ENCODE data around the gene RND3.

The RND3 gene

DNA sequence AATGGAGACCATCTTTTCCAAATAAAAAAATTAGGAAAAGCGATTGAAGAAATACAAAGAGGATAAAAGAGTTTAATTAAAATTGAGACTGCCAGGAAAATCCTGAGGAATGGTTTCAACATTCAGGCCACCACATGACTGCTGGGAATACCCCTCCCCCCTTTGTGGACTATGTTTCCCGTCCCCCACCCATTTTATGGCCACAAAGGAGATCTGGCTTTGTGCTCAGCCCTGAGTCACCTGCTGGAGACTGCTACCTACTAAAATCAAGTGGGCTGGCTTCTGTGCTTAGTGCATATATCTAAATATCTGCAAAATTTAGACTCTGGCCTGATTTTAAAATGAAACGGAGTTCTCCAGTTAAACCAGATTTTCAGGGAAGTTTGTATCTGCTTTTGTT is 10.1 kb downstream of the RND3 start:
- peak overlapping the region; percentile 86 for H3K27ac ChIP-seq
- H3K27me3 ChIP-seq (replicated peaks), result no peaks in the 10 kb centered on the region
- TF ChIP-seq, protein P1, sequence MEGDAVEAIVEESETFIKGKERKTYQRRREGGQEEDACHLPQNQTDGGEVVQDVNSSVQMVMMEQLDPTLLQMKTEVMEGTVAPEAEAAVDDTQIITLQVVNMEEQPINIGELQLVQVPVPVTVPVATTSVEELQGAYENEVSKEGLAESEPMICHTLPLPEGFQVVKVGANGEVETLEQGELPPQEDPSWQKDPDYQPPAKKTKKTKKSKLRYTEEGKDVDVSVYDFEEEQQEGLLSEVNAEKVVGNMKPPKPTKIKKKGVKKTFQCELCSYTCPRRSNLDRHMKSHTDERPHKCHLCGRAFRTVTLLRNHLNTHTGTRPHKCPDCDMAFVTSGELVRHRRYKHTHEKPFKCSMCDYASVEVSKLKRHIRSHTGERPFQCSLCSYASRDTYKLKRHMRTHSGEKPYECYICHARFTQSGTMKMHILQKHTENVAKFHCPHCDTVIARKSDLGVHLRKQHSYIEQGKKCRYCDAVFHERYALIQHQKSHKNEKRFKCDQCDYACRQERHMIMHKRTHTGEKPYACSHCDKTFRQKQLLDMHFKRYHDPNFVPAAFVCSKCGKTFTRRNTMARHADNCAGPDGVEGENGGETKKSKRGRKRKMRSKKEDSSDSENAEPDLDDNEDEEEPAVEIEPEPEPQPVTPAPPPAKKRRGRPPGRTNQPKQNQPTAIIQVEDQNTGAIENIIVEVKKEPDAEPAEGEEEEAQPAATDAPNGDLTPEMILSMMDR (IDR thresholded peaks at IDR 0.05; ENCODE audit: low read depth, low read length, missing control alignments), result no peak
- no peak overlapping the region for H3K4me3 ChIP-seq (ENCODE audit: low read depth, low read length)
- in situ Hi-C loops (cut with HindIII; ENCODE audit: low pct_ligation_motif_present, low sequenced_read_pairs), result no loop called here
- DNase-seq, result no peak
- H3K36me3 ChIP-seq (replicated peaks), result peaks cover 36% of the 10 kb centered on the region

DNA sequence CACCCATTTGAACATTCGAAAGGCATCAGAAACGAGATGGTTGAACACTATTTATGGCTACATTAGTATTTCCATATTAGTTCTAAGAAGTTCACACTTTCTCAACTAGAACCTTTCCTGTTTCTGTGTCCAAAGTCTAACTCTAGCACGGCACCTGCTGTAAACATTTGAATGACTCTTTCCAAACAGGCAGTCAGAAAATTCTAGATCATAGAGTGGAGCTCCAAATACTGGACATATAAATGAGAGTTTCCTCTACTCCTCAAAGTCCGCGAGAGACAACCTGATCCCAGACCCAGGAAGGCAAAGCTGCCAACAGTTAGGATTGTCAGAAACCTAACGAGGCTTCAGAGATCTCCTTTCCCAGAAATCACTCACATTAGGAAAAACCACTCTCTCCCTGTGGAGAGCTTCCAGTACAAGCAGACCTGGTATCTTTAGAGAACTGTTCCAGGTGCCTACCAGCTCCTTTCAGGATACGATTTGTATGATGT is 10.6 kb downstream of the RND3 start:
- Histone ChIP-seq H3K4me3 (ENCODE audit: low read depth, low read length) (no peak overlapping the region), H3K27me3 (replicated peaks) (no peaks in the 10 kb centered on the region), H3K36me3 (replicated peaks) (peaks cover 41% of the 10 kb centered on the region), H3K27ac (peak overlapping the region; percentile 86)
- in situ Hi-C loops (cut with HindIII; ENCODE audit: low pct_ligation_motif_present, low sequenced_read_pairs), result no loop called here
- TF ChIP-seq, protein P1 (IDR thresholded peaks at IDR 0.05; ENCODE audit: low read depth, low read length, missing control alignments), result no peak
- no peak for DNase-seq

DNA sequence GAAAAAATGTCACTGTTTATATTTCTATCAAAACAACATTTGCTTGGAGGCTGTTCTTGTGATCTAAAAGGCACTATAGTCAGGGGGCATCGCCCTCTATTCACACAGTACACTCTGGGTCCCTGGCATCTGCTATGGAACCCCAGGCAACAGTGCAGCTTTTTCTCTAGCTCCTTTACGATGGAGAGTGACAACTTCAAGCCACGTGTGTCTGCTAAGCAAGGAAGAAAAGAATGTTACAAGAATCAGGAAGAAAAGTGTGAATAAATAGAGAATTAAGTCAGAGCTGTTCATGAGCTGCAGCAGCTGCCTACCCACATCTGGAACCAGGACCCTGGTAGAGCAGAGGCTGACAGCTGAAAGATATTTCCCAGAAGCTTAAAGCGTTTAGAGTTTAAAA is 11.2 kb downstream of the RND3 start:
- H3K36me3 ChIP-seq (replicated peaks), result peaks cover 46% of the 10 kb centered on the region

DNA sequence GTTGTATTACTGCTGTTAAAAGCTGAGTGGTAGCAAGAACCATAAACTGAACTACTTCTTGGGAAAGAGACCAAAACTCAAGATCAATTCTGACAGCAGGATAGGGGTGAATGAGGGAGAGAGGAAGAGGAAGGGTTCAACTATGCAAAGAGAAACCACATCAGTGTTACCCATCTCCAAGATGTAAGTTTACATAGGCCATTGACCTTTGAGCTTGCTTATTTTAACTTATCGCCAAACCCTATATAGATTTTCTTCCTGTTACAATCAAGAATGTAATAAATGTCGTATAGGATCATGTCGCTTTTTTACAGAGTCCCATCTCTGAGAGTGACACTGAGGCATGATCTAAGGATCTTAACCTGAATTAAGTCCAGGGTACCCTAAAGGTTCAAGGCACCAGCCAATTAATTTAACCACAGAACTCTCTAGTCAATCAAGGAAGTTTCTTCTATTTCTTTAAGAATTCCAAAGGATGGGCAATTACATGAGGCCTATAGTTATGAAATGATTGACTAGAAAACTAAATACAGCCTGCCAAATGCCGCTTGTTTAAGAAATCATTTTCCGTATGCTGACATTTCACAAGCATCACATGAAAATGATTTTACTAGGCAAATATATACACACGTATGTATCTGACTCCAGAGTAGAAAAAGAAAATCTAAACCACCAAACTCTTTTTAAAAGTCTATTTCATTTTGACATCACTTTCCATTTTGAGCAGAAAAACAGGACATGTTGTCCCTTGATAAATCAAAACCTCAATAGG is 11.8 kb downstream of the RND3 start:
- TF ChIP-seq, protein P1 (IDR thresholded peaks at IDR 0.05; ENCODE audit: low read depth, low read length, missing control alignments), result no peak
- in situ Hi-C loops (cut with HindIII; ENCODE audit: low pct_ligation_motif_present, low sequenced_read_pairs), result no loop called here
- DNase-seq, result no peak
- Histone ChIP-seq H3K4me3 (ENCODE audit: low read depth, low read length) (no peak overlapping the region), H3K27ac (peak overlapping the region; percentile 86), H3K36me3 (replicated peaks) (peaks cover 47% of the 10 kb centered on the region), H3K27me3 (replicated peaks) (no peaks in the 10 kb centered on the region)

More for the DNA sequence above, 11.2 kb downstream of the RND3 start:
- DNase-seq, result no peak
- H3K27ac ChIP-seq, result peak overlapping the region; percentile 86
- TF ChIP-seq, protein P1 (IDR thresholded peaks at IDR 0.05; ENCODE audit: low read depth, low read length, missing control alignments), result no peak
- in situ Hi-C loops (cut with HindIII; ENCODE audit: low pct_ligation_motif_present, low sequenced_read_pairs), result no loop called here
- H3K27me3 ChIP-seq (replicated peaks), result no peaks in the 10 kb centered on the region
- H3K4me3 ChIP-seq (ENCODE audit: low read depth, low read length), result no peak overlapping the region

- in situ Hi-C loops (cut with HindIII; ENCODE audit: low pct_ligation_motif_present, low sequenced_read_pairs), result no loop called here
- no peak overlapping the region for H3K4me3 ChIP-seq (ENCODE audit: low read depth, low read length)
- peaks cover 54% of the 10 kb centered on the region for H3K36me3 ChIP-seq (replicated peaks)
- TF ChIP-seq, protein P1 (IDR thresholded peaks at IDR 0.05; ENCODE audit: low read depth, low read length, missing control alignments), result no peak
- H3K27me3 ChIP-seq (replicated peaks), result no peaks in the 10 kb centered on the region
- no peak for DNase-seq
- peak overlapping the region; percentile 86 for H3K27ac ChIP-seq
These were observed 13.0 kb downstream of the RND3 start for GRCh38 chr2:150474326-150475074.
